CD14-positive monocyte (primary cell): Measurements from ENCODE around the gene HPGD. TPM values are rescaled to one million over a fixed set of nuclear protein-coding genes. Genes with fewer than 3 reads are reported as not detected.

Experiments used
- DNase-seq, 3 donors: peaks; one replicate each; pipeline ENCODE4 v3.0.0-alpha.2; 2011 to 2022
- H2AFZ ChIP-seq: 2 replicates; pipeline ENCODE4 v1.6.0; 2012; ENCODE audit warnings: mild to moderate bottlenecking, low read depth, low read length, inconsistent platforms; ENCODE audit not compliant: insufficient read depth, poor library complexity, severe bottlenecking
- H3K27ac ChIP-seq, 2 donors: 1 replicate in 1 of 2; 2 replicates in 1 of 2; pipeline ENCODE4 v1.5.1; 2012 to 2013; ENCODE audit warnings: low read length in 2 of 2, control low read depth in 1 of 2, inconsistent platforms in 1 of 2, low read depth in 1 of 2, mild to moderate bottlenecking in 1 of 2
- H3K27me3 ChIP-seq, 2 donors: one replicate each; pipeline versions ENCODE4 v1.6.0 to v1.6.1; 2011 to 2013; ENCODE audit warnings: low read length in 2 of 2; ENCODE audit not compliant: control insufficient read depth in 2 of 2, insufficient read depth in 2 of 2
- H3K36me3 ChIP-seq, 2 donors: replicated peaks in 1 of 2; 1 replicate in 1 of 2; 2 replicates in 1 of 2; pipeline versions ENCODE4 v1.5.1 to v1.6.1; 2012 to 2013; ENCODE audit warnings: low read length in 2 of 2, control low read depth in 1 of 2, inconsistent platforms in 1 of 2, mild to moderate bottlenecking in 1 of 2; ENCODE audit not compliant: insufficient read depth in 2 of 2, control insufficient read depth in 1 of 2
- H3K4me1 ChIP-seq, 2 donors: 1 replicate in 1 of 2; 2 replicates in 1 of 2; pipeline versions ENCODE4 v1.5.1 to v1.6.1; 2012 to 2013; ENCODE audit warnings: low read length in 2 of 2, control low read depth in 1 of 2, inconsistent platforms in 1 of 2, mild to moderate bottlenecking in 1 of 2, moderate library complexity in 1 of 2; ENCODE audit not compliant: insufficient read depth in 2 of 2, control insufficient read depth in 1 of 2
- H3K4me2 ChIP-seq: replicated peaks from 2 replicates; pipeline ENCODE3; 2012; ENCODE audit warnings: low read length, moderate library complexity, mild to moderate bottlenecking; ENCODE audit not compliant: poor library complexity, severe bottlenecking; ENCODE audit errors: extremely low read depth
- H3K4me3 ChIP-seq, 3 experiments: fragments of 200-600 bp in 1 of 3; sonication (generic) in 1 of 3; replicated peaks in 1 of 3; 1 replicate in 2 of 3; 2 replicates in 1 of 3; pipeline ENCODE4 v1.5.1; 2011 to 2013; ENCODE audit warnings: low read length in 3 of 3, mild to moderate bottlenecking in 3 of 3, control low read depth in 2 of 3, low read depth in 2 of 3, inconsistent platforms in 1 of 3, moderate library complexity in 1 of 3
- H3K79me2 ChIP-seq: 2 replicates; pipeline ENCODE4 v1.6.0; 2012; ENCODE audit warnings: mild to moderate bottlenecking, control low read depth, inconsistent platforms, low read length, moderate library complexity; ENCODE audit not compliant: insufficient read depth
- H3K9ac ChIP-seq: 2 replicates; pipeline ENCODE4 v1.6.0; 2017; ENCODE audit warnings: low read length, mild to moderate bottlenecking; ENCODE audit not compliant: insufficient read depth, poor library complexity, severe bottlenecking
- H3K9me3 ChIP-seq, 2 donors: replicated peaks in 1 of 2; 1 replicate in 1 of 2; 2 replicates in 1 of 2; pipeline versions ENCODE4 v1.5.1 to v1.6.1; 2012 to 2013; ENCODE audit warnings: low read length in 2 of 2, control low read depth in 1 of 2; ENCODE audit not compliant: control insufficient read depth in 1 of 2, insufficient read depth in 1 of 2
- H4K20me1 ChIP-seq: 2 replicates; pipeline ENCODE4 v1.6.0; 2012; ENCODE audit warnings: mild to moderate bottlenecking, low read length, control low read depth, moderate library complexity; ENCODE audit not compliant: insufficient read depth
- H3K27ac Mint-ChIP-seq, 7 donors: one replicate each; pipeline ENCODE4 v1.8.0; 2020; ENCODE audit warnings: mild to moderate bottlenecking in 7 of 7, mixed read lengths in 7 of 7, moderate library complexity in 6 of 7, inconsistent platforms in 2 of 7
- H3K27me3 Mint-ChIP-seq, 3 donors: one replicate each; pipeline ENCODE4 v1.8.0; 2021 to 2022; ENCODE audit warnings: low read depth in 3 of 3, mild to moderate bottlenecking in 3 of 3, mixed read lengths in 3 of 3, moderate library complexity in 3 of 3, inconsistent platforms in 1 of 3
- H3K36me3 Mint-ChIP-seq, 2 donors: one replicate each; pipeline ENCODE4 v1.8.0; 2020; ENCODE audit warnings: mixed read lengths in 2 of 2, inconsistent platforms in 1 of 2, mild to moderate bottlenecking in 1 of 2
- H3K4me1 Mint-ChIP-seq: one replicate; pipeline ENCODE4 v1.8.0; 2020; ENCODE audit warnings: mild to moderate bottlenecking, mixed read lengths
- H3K4me3 Mint-ChIP-seq, 2 donors: one replicate each; pipeline ENCODE4 v1.8.0; 2020; ENCODE audit warnings: mild to moderate bottlenecking in 2 of 2, mixed read lengths in 2 of 2, moderate library complexity in 1 of 2
- H3K9me3 Mint-ChIP-seq, 7 donors: one replicate each; pipeline ENCODE4 v1.8.0; 2020 to 2022; ENCODE audit warnings: mixed read lengths in 7 of 7, mild to moderate bottlenecking in 6 of 7, moderate library complexity in 6 of 7, inconsistent platforms in 2 of 7
- CTCF ChIP-seq: fragments of 200-600 bp; IDR thresholded peaks from one replicate; pipeline ENCODE4 v1.8.0; 2022; ENCODE audit warnings: antibody characterized with exemption, mild to moderate bottlenecking
- WGBS: methylation state at CpG from one replicate; pipeline ENCODE4 v1.1.5; 2013; ENCODE audit warnings: missing lambda C conversion rate; ENCODE audit not compliant: insufficient coverage; 5-methylcytosine and 5-hydroxymethylcytosine counted together
- intact Hi-C, 2 donors: fragments of 100-400 bp; cut with micrococcal nuclease; formaldehyde crosslinking; loops; one replicate each; pipeline versions ENCODE4 v1.15.0 to v1.15.1; 2023
- polyA plus RNA-seq, 3 donors: library from polyadenylated mRNA; depleted of rRNA in 1 of 3; unstranded in 2 of 3; stranded (reverse) in 1 of 3; fragments of 300-500 nt in 2 of 3; fragments of >200 nt in 1 of 3; fragmentation: Illumina TruSeq in 2 of 3; gene quantifications; 1 replicate in 2 of 3; 2 replicates in 1 of 3; pipeline ENCODE4 v1.2.3, GENCODE V29; 2012 to 2021

HPGD gene
- polyA plus RNA-seq, 3 donors: 0.17 to 2.3 (median 1.3) TPM

- Histone ChIP-seq H3K36me3 (no peaks in the 10 kb centered on the region), H3K4me1 (no peaks in the 10 kb centered on the region), H3K27ac (no peak overlapping the region), H3K4me3 (no peak overlapping the region), H2AFZ (no peak overlapping the region), H3K79me2 (no peaks in the 10 kb centered on the region), H3K4me2 (no peak overlapping the region), H3K9ac (no peak overlapping the region), H4K20me1 (no peaks in the 10 kb centered on the region), H3K9me3 (no peaks in the 10 kb centered on the region), H3K27me3 (no peaks in the 10 kb centered on the region)
- peaks cover 0 to 4% (median 0%) of the 10 kb centered on the region in 7 donors for H3K9me3 Mint-ChIP-seq
- TF ChIP-seq CTCF: no peak
- peak in 2 of 3 donors; percentile 36 to 51 for DNase-seq
- no peaks in the 10 kb centered on the region for H3K36me3 Mint-ChIP-seq
- peaks cover 0 to 3% (median 1%) of the 10 kb centered on the region in 3 donors for H3K27me3 Mint-ChIP-seq
- 84% methylated on average over 3 of the region's 3 CpGs for WGBS
- H3K27ac Mint-ChIP-seq: no peak overlapping the region
- intact Hi-C loops: no loop called here
- H3K4me3 Mint-ChIP-seq: no peak overlapping the region
- peaks cover 1% of the 10 kb centered on the region for H3K4me1 Mint-ChIP-seq
Measured at GRCh38 chr4:174464949-174465348, 57.3 kb downstream of the HPGD start.

- Mint-ChIP-seq H3K27me3 (peaks cover 0 to 3% (median 0%) of the 10 kb centered on the region in 3 donors), H3K9me3 (peaks cover 0 to 4% (median 0%) of the 10 kb centered on the region in 7 donors), H3K4me3 (no peak overlapping the region), H3K36me3 (no peaks in the 10 kb centered on the region), H3K27ac (no peak overlapping the region), H3K4me1 (peaks cover 1% of the 10 kb centered on the region)
- no CpG with 5 or more reads among the region's 3 CpGs for WGBS
- no peaks in the 10 kb centered on the region for H3K36me3 ChIP-seq
- no peaks in the 10 kb centered on the region for H4K20me1 ChIP-seq
- H3K9me3 ChIP-seq: no peaks in the 10 kb centered on the region
- H3K4me3 ChIP-seq: no peak overlapping the region
- no peak overlapping the region for H3K9ac ChIP-seq
- no peak for DNase-seq
- no peak overlapping the region for H2AFZ ChIP-seq
- no peak overlapping the region for H3K4me2 ChIP-seq
- no peaks in the 10 kb centered on the region for H3K27me3 ChIP-seq
- no peaks in the 10 kb centered on the region for H3K4me1 ChIP-seq
- intact Hi-C loops: no loop called here
- no peak overlapping the region for H3K27ac ChIP-seq
- TF ChIP-seq CTCF: no peak
- no peaks in the 10 kb centered on the region for H3K79me2 ChIP-seq
Measured at GRCh38 chr4:174461466-174462106, 60.7 kb downstream of the HPGD start.
